Endothelial cell of umbilical vein (primary cell): Measurements from ENCODE around the gene AFF4. TPM values are rescaled to one million over a fixed set of nuclear protein-coding genes. Genes with fewer than 3 reads are reported as not detected.

Source experiments
- BruUV-seq: library from RNA; stranded (reverse); fragments of 400-500 nt; replicated peaks from 2 replicates; lab custom pipeline; 2021; lab: Mats Ljungman, UMichigan
- CTCF ChIA-PET: fragments of 300-600, 350-600 bp; sonication (Branson Sonifier 250); formaldehyde crosslinking; loops from one replicate; lab custom pipeline; 2021; ENCODE audit warnings: antibody characterized with exemption, inconsistent platforms; lab: Charles Lee
- POLR2A ChIA-PET: fragments of 300-600, 350-600 bp; sonication (Branson Sonifier 250); formaldehyde crosslinking; loops from one replicate; lab custom pipeline; 2021; ENCODE audit warnings: antibody characterized with exemption, inconsistent platforms; lab: Charles Lee
- DNase-seq: peaks from one replicate; pipeline ENCODE4 v3.0.0-alpha.2; 2011; ENCODE audit warnings: low read depth, low spot score
- FAIRE-seq: peaks from 2 replicates; lab custom pipeline; 2011; peaks lifted over from hg19 to GRCh38; lab: Jason Lieb, UNC
- H2AFZ ChIP-seq: 2 replicates; pipeline ENCODE4 v1.6.0; 2012; ENCODE audit warnings: low read depth, low read length, control low read depth, inconsistent platforms
- H3K27ac ChIP-seq: 2 replicates; pipeline ENCODE4 v1.5.1; 2011; ENCODE audit warnings: low read depth, mild to moderate bottlenecking, control low read depth, low read length, moderate library complexity; ENCODE audit not compliant: insufficient read depth
- H3K27me3 ChIP-seq, 2 experiments: 2 replicates each; pipeline versions ENCODE4 v1.6.0 to v1.6.1; 2011; ENCODE audit warnings: low read length in 2 of 2, mixed read lengths in 1 of 2; ENCODE audit not compliant: control insufficient read depth in 2 of 2, insufficient read depth in 2 of 2
- H3K36me3 ChIP-seq, 2 experiments: 2 replicates in 1 of 2; 3 replicates in 1 of 2; pipeline ENCODE4 v1.5.1; 2011; ENCODE audit warnings: low read length in 2 of 2, mild to moderate bottlenecking in 1 of 2, moderate library complexity in 1 of 2; ENCODE audit not compliant: control insufficient read depth in 2 of 2, insufficient read depth in 2 of 2; ENCODE audit errors: extremely low read depth in 1 of 2
- H3K4me1 ChIP-seq: 3 replicates; pipeline ENCODE4 v1.5.1; 2011; ENCODE audit warnings: mild to moderate bottlenecking, low read length; ENCODE audit not compliant: control insufficient read depth, insufficient read depth; ENCODE audit errors: extremely low read depth
- H3K4me2 ChIP-seq: 2 replicates; pipeline ENCODE4 v1.6.1; 2011; ENCODE audit warnings: low read length, control low read depth, mixed read lengths; ENCODE audit not compliant: insufficient read depth
- H3K4me3 ChIP-seq, 3 experiments: fragments of 200-600 bp in 1 of 3; sonication (generic), shearing (Covaris generic) in 1 of 3; replicated peaks in 1 of 3; 2 replicates each; pipeline ENCODE4 v1.5.1; 2011 to 2016; ENCODE audit warnings: control low read depth in 3 of 3, low read length in 3 of 3, mild to moderate bottlenecking in 2 of 3, inconsistent platforms in 1 of 3, low read depth in 1 of 3, moderate library complexity in 1 of 3; ENCODE audit not compliant: insufficient read depth in 1 of 3
- H3K79me2 ChIP-seq: 2 replicates; pipeline ENCODE4 v1.6.0; 2012; ENCODE audit warnings: low read length, inconsistent platforms; ENCODE audit not compliant: control insufficient read depth, insufficient read depth
- H3K9ac ChIP-seq: replicated peaks from 2 replicates; pipeline ENCODE3; 2011; ENCODE audit warnings: low read length, control low read depth; ENCODE audit not compliant: insufficient read depth; ENCODE audit errors: extremely low read depth
- H3K9me1 ChIP-seq: replicated peaks from 3 replicates; pipeline ENCODE4 v1.6.0; 2011; ENCODE audit warnings: mild to moderate bottlenecking, low read length; ENCODE audit not compliant: control insufficient read depth, insufficient read depth; ENCODE audit errors: extremely low read depth
- H3K9me3 ChIP-seq: replicated peaks from 2 replicates; pipeline ENCODE4 v1.5.1; 2012; ENCODE audit warnings: low read length, inconsistent platforms; ENCODE audit not compliant: control insufficient read depth, insufficient read depth
- H4K20me1 ChIP-seq: replicated peaks from 2 replicates; pipeline ENCODE3; 2011; ENCODE audit warnings: mild to moderate bottlenecking, low read length; ENCODE audit not compliant: control insufficient read depth, insufficient read depth; ENCODE audit errors: extremely low read depth
- CTCF ChIP-seq, 2 donors: IDR thresholded peaks; 1 replicate in 1 of 2; 2 replicates in 1 of 2; pipeline ENCODE4 v1.5.1; 2011; ENCODE audit warnings: low read length in 2 of 2, mild to moderate bottlenecking in 2 of 2, moderate library complexity in 2 of 2, control low read depth in 1 of 2, inconsistent platforms in 1 of 2, low read depth in 1 of 2; ENCODE audit not compliant: insufficient read depth in 1 of 2; ENCODE audit errors: extremely low read depth in 1 of 2
- EZH2 ChIP-seq: IDR thresholded peaks from 2 replicates; pipeline ENCODE4 v1.6.1; 2012; ENCODE audit warnings: borderline replicate concordance, low read depth, mild to moderate bottlenecking, moderate library complexity, low read length, inconsistent platforms; ENCODE audit not compliant: severe bottlenecking
- FOS ChIP-seq: IDR thresholded peaks from 2 replicates; pipeline ENCODE4 v1.6.1; 2011; ENCODE audit warnings: mild to moderate bottlenecking, low read length, moderate library complexity, borderline replicate concordance; ENCODE audit not compliant: insufficient read depth
- GATA2 ChIP-seq: IDR thresholded peaks from 2 replicates; pipeline ENCODE4 v1.7.0; 2011; ENCODE audit warnings: low read depth, mild to moderate bottlenecking, moderate library complexity, mixed read lengths, low read length; ENCODE audit not compliant: insufficient read length, insufficient read depth
- JUN ChIP-seq: IDR thresholded peaks from 2 replicates; pipeline ENCODE4 v1.6.1; 2011; ENCODE audit warnings: borderline replicate concordance, low read depth; ENCODE audit not compliant: insufficient read length, insufficient read depth
- MAX ChIP-seq: IDR thresholded peaks from 2 replicates; pipeline ENCODE4 v1.6.1; 2011; ENCODE audit not compliant: insufficient read depth, insufficient read length
- MYC ChIP-seq: IDR thresholded peaks from one replicate; pipeline ENCODE4 v1.6.1; 2011; ENCODE audit warnings: mild to moderate bottlenecking, low read depth, low read length
- POLR2A ChIP-seq: IDR thresholded peaks from 2 replicates; pipeline ENCODE4 v1.6.1; 2012; ENCODE audit warnings: low read depth, mild to moderate bottlenecking, control low read depth, low read length
- POLR2AphosphoS5 ChIP-seq: IDR thresholded peaks from 2 replicates; pipeline ENCODE4 v1.6.1; 2012; ENCODE audit warnings: low read depth, mild to moderate bottlenecking, control low read depth, low read length, moderate library complexity; ENCODE audit not compliant: insufficient read depth
- dilution Hi-C: fragments of 300-500 bp; cut with MboI; formaldehyde crosslinking; loops from one replicate; pipeline ENCODE4 v1.15.0; 2019; ENCODE audit warnings: low sequenced_read_pairs; ENCODE audit not compliant: extremely low pct_ligation_motif_present
- intact Hi-C: fragments of 100-400 bp; cut with micrococcal nuclease; formaldehyde crosslinking; loops from one replicate; pipeline ENCODE4 v1.10.0; 2022
- polyA plus RNA-seq, 4 experiments: library from polyadenylated mRNA; depleted of rRNA in 3 of 4; stranded (reverse) in 3 of 4; unstranded in 1 of 4; fragments of >200 nt; gene quantifications; 2 replicates each; pipeline versions ENCODE4 v1.2.1 to v1.2.3, GENCODE V29; 2011 to 2012; ENCODE audit warnings: missing spikeins in 1 of 4
- total RNA-seq: library from RNA; stranded (reverse); gene quantifications from 2 replicates; pipeline ENCODE4 v1.2.3, GENCODE V29; 2021

Gene AFF4
- total and polyA plus RNA-seq, 2 donors (not counting 3 experiments of a cell fraction or from before 2014, with no cell fraction given), result 27.0 to 88.3 TPM

GRCh38 chr5:132850066-132850465 is 113.4 kb downstream of the AFF4 start:
- no peaks in the 10 kb centered on the region for H3K9me1 ChIP-seq
- TF ChIP-seq FOS (no peak), GATA2 (no peak), JUN (no peak), EZH2 (no peak), POLR2A (no peak), MAX (no peak), POLR2AphosphoS5 (no peak), CTCF (IDR thresholded peaks at IDR 0.05; ENCODE audit: extremely low read depth in 1 of 2, insufficient read depth in 1 of 2, low read depth in 1 of 2, low read length in 2 of 2) (no peak), MYC (no peak)
- BruUV-seq, result no TSS peak
- FAIRE-seq (no peak), DNase-seq (no peak)
- no peaks in the 10 kb centered on the region for H3K9me3 ChIP-seq
- H3K4me3 ChIP-seq, result no peak overlapping the region
- CTCF ChIA-PET, result interaction anchor here (1.0 to 1.1 kb wide), 2 partner anchors 10 to 16 kb away, joined by 3 read pairs; partner anchors contain the start of genes GDF9 and UQCRQ
- POLR2A ChIA-PET, result no interaction called here
- H3K27ac ChIP-seq, result no peak overlapping the region
- H3K9ac ChIP-seq, result no peak overlapping the region
- no peak overlapping the region for H2AFZ ChIP-seq
- H3K4me1 ChIP-seq, result no peaks in the 10 kb centered on the region
- H3K27me3 ChIP-seq, result no peaks in the 10 kb centered on the region
- dilution Hi-C loops (no loop called here), intact Hi-C loops (no loop called here)
- H3K36me3 ChIP-seq, result no peaks in the 10 kb centered on the region
- no peak overlapping the region for H3K4me2 ChIP-seq
- H3K79me2 ChIP-seq, result no peaks in the 10 kb centered on the region
- no peaks in the 10 kb centered on the region for H4K20me1 ChIP-seq
